ENCODE results near the gene MYL6B. TPM values are rescaled to one million over a fixed set of nuclear protein-coding genes. Genes with fewer than 3 reads are reported as not detected.

Gene MYL6B
- polyA plus RNA-seq, 2 of the 4 experiments (the other 2 are of a cell fraction): 67.0 to 83.9 TPM

- WGBS (ENCODE audit: missing lambda C conversion rate): under 1% methylated on average over 34 of the region's 34 CpGs
- FAIRE-seq: peak; percentile 36
- POLR2A ChIA-PET: interaction anchor here (0.6 to 5.5 kb wide), 10 partner anchors 11 to 400 kb away, joined by 3 to 77 read pairs (median 6); partner anchors contain the start of genes CNPY2, ERBB3, ESYT1 and MYL6
- no peak for TF ChIP-seq KDM5A (IDR thresholded peaks at IDR 0.05)
- TF ChIP-seq MYC (IDR thresholded peaks at IDR 0.05; ENCODE audit: borderline replicate concordance, low read length): peak; percentile 85
- no peak for TF ChIP-seq HES2 (IDR thresholded peaks at IDR 0.05)
- TF ChIP-seq FOSB (CRISPR knock-in tag; IDR thresholded peaks at IDR 0.05): peak; percentile 85
- TF ChIP-seq CHD2 (IDR thresholded peaks at IDR 0.05; ENCODE audit: low read length, partially characterized antibody): no peak
- no peak for TF ChIP-seq ZFP36 (IDR thresholded peaks at IDR 0.05; ENCODE audit: borderline replicate concordance, partially characterized antibody)
- peak; percentile 74; the same call in 1 of the 2 replicates for TF ChIP-seq TFCP2L1 (CRISPR knock-in tag; IDR thresholded peaks at IDR 0.05)
- no peak for TF ChIP-seq ZNF302 (CRISPR knock-in tag; IDR thresholded peaks at IDR 0.05)
- TF ChIP-seq RCOR1 (IDR thresholded peaks at IDR 0.05; ENCODE audit: low read depth, low read length): no peak
- no peak for TF ChIP-seq SREBF2 (IDR thresholded peaks at IDR 0.05)
- TF ChIP-seq EP300 (IDR thresholded peaks at IDR 0.05): no peak
- no peak for TF ChIP-seq CBX8 (IDR thresholded peaks at IDR 0.05)
- TF ChIP-seq USF2 (IDR thresholded peaks at IDR 0.05): no peak
- TF ChIP-seq BHLHE40 (IDR thresholded peaks at IDR 0.05; ENCODE audit: low read depth, low read length): no peak
- peak; percentile 28; the same call in 1 of the 2 replicates for TF ChIP-seq REST (IDR thresholded peaks at IDR 0.05)
- TF ChIP-seq NR3C1 (IDR thresholded peaks at IDR 0.05): no peak
- no peak for TF ChIP-seq MAFK (IDR thresholded peaks at IDR 0.05; ENCODE audit: partially characterized antibody)
- no peak for TF ChIP-seq ATOH8 (CRISPR knock-in tag; IDR thresholded peaks at IDR 0.05; ENCODE audit: low read depth)
- no peak for TF ChIP-seq KDM1A (IDR thresholded peaks at IDR 0.05; ENCODE audit: low read depth)
- TF ChIP-seq POLR2A (IDR thresholded peaks at IDR 0.05; ENCODE audit: low read length): peak; percentile 98
- no peak for TF ChIP-seq HOXB5 (CRISPR knock-in tag; IDR thresholded peaks at IDR 0.05)
- TF ChIP-seq EHF (CRISPR knock-in tag; IDR thresholded peaks at IDR 0.05): no peak; the same call in 1 of the 2 replicates
- no peak for TF ChIP-seq SMC3 (IDR thresholded peaks at IDR 0.05)
- TF ChIP-seq HMGXB4 (CRISPR knock-in tag; IDR thresholded peaks at IDR 0.05; ENCODE audit: borderline replicate concordance): 0 out of 2 replicates have a peak, but pooled peaks have one; percentile 41
- peak; percentile 40; the same call in 1 of the 2 replicates for TF ChIP-seq PBX3 (IDR thresholded peaks at IDR 0.05)
- TF ChIP-seq FOSL2 (IDR thresholded peaks at IDR 0.05): no peak
- no peak for TF ChIP-seq FOSL2 (CRISPR knock-in tag; IDR thresholded peaks at IDR 0.05)
- TF ChIP-seq RFX5 (IDR thresholded peaks at IDR 0.05): 0 out of 2 replicates have a peak, but pooled peaks have one; percentile 13
- no peak for TF ChIP-seq NPAS2 (CRISPR knock-in tag; IDR thresholded peaks at IDR 0.05; ENCODE audit: borderline replicate concordance)
- TF ChIP-seq HOXA7 (CRISPR knock-in tag; IDR thresholded peaks at IDR 0.05): peak; percentile 76
- TF ChIP-seq FOXS1 (CRISPR knock-in tag; IDR thresholded peaks at IDR 0.05): no peak
- TF ChIP-seq E2F6 (IDR thresholded peaks at IDR 0.05; ENCODE audit: borderline replicate concordance, low read depth): peak; percentile 71; the same call in 1 of the 2 replicates
Observed at GRCh38 chr12:56116267-56117081, 35.9 kb upstream of the MYL6B start, which contains the start of gene RPL41. Gene RPL41, plus strand, starts transcription at chr12:56116633.

More at GRCh38 chr12:56116267-56117081, 35.9 kb upstream of the MYL6B start, which contains the start of gene RPL41:
- Histone ChIP-seq H3K27ac (peak within 1 kb of the TSS; percentile 90 to 96), H3K4me3 (peak within 1 kb of the TSS; percentile 71), H3K4me2 (peak within 1 kb of the TSS; percentile 76), H3K9me3 (no peaks in the 10 kb centered on the region), H3K4me1 (peaks cover 20% of the 10 kb centered on the region)
- peak; percentile 70 to 97 for DNase-seq (ENCODE audit: low read depth in 1 of 2, low spot score in 1 of 2)
- peak; percentile 46 to 59 for ATAC-seq
- CTCF ChIA-PET: interaction anchor here (1.4 to 4.5 kb wide), 3 partner anchors 11 to 13 kb away, joined by 3 to 34 read pairs (median 21); partner anchors contain the start of genes ESYT1 and PA2G4
